Dedifferentiated amniotic fluid mesenchymal stem cell (primary cell): ENCODE results near the gene TMTC4.
"Not testable (repeated sequence)": the region's sequence is repeated elsewhere in the genome, so short reads cannot be mapped to it uniquely, and the experiment has no call there.

ENCODE experiments used
- DNase-seq: peaks from one replicate; pipeline ENCODE4 v3.0.0-alpha.2; 2016; ENCODE audit errors: extremely low spot score

TMTC4 gene

GRCh38 chr13:100627120-100627519 lies 47.5 kb downstream of the TMTC4 start:
- no peak for DNase-seq

GRCh38 chr13:100625447-100625846 lies 49.1 kb downstream of the TMTC4 start:
- DNase-seq, result no peak

GRCh38 chr13:100620792-100621191 lies 53.8 kb downstream of the TMTC4 start:
- DNase-seq, result no peak

GRCh38 chr13:100619940-100620339 lies 54.7 kb downstream of the TMTC4 start:
- no peak for DNase-seq

- not testable (repeated sequence) for DNase-seq
Observed at GRCh38 chr13:100618897-100619296, 55.7 kb downstream of the TMTC4 start.

GRCh38 chr13:100613031-100613430 lies 61.6 kb downstream of the TMTC4 start:
- DNase-seq, result no peak

GRCh38 chr13:100611678-100612492 lies 62.7 kb downstream of the TMTC4 start:
- no peak for DNase-seq

GRCh38 chr13:100610391-100611347 lies 63.9 kb downstream of the TMTC4 start:
- DNase-seq, result no peak

- DNase-seq, result no peak
Observed at GRCh38 chr13:100608906-100609305, 65.7 kb downstream of the TMTC4 start.

- DNase-seq, result no peak
Observed at GRCh38 chr13:100608489-100608888, 66.1 kb downstream of the TMTC4 start.

GRCh38 chr13:100604918-100605710 lies 69.5 kb downstream of the TMTC4 start:
- DNase-seq, result no peak

GRCh38 chr13:100602493-100603111 lies 72.0 kb downstream of the TMTC4 start:
- no peak for DNase-seq

- DNase-seq, result no peak
Observed at GRCh38 chr13:100601716-100602115, 72.9 kb downstream of the TMTC4 start.

- DNase-seq, result no peak
Observed at GRCh38 chr13:100600915-100601314, 73.7 kb downstream of the TMTC4 start.

- no peak for DNase-seq
Observed at GRCh38 chr13:100600461-100600860, 74.1 kb downstream of the TMTC4 start.

- DNase-seq, result no peak
Observed at GRCh38 chr13:100597253-100597652, 77.3 kb downstream of the TMTC4 start.

- DNase-seq, result no peak
Observed at GRCh38 chr13:100596516-100596915, 78.1 kb downstream of the TMTC4 start.

- no peak for DNase-seq
Observed at GRCh38 chr13:100594731-100595130, 79.9 kb downstream of the TMTC4 start.

- no peak for DNase-seq
Observed at GRCh38 chr13:100594255-100594654, 80.3 kb downstream of the TMTC4 start.

- DNase-seq, result no peak
Observed at GRCh38 chr13:100589178-100589725, 85.3 kb downstream of the TMTC4 start.
